Measurements from ENCODE around the gene ACTR2. TPM values are rescaled to one million over a fixed set of nuclear protein-coding genes. Genes with fewer than 3 reads are reported as not detected.
"Not testable (repeated sequence)": the region's sequence is repeated elsewhere in the genome, so short reads cannot be mapped to it uniquely, and the experiment has no call there.

The ACTR2 gene
- total RNA-seq, 1 donor from 2014 or later: 279 TPM

DNA sequence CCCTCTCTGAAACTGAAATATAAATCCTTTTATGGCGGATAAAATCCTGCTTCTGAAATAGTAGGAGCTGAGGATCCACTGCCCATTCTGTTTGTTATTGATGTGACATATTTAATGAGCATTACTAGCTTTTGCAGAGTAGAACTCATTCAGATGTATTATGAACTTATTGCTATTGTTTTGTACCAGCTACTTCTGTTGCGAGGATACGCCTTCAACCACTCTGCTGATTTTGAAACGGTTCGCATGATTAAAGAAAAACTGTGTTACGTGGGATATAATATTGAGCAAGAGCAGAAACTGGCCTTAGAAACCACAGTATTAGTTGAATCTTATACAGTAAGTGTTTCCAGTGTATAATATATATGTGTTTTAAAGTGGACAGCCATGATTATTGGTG, 27.7 kb downstream of the ACTR2 start:
- Histone ChIP-seq H3K4me1 (no peaks in the 10 kb centered on the region), H3K27ac (no peak overlapping the region), H3K9me3 (no peaks in the 10 kb centered on the region), H3K36me3 (peaks cover 93% of the 10 kb centered on the region), H3K27me3 (ENCODE audit: low read depth) (no peaks in the 10 kb centered on the region), H3K4me3 (no peak overlapping the region)
- ATAC-seq (peak in 1 of 2 donors; percentile 12), DNase-seq (no peak)
- intact Hi-C loops (cut with DNase I): no loop called here
- no peak for TF ChIP-seq CTCF (IDR thresholded peaks at IDR 0.05)

DNA sequence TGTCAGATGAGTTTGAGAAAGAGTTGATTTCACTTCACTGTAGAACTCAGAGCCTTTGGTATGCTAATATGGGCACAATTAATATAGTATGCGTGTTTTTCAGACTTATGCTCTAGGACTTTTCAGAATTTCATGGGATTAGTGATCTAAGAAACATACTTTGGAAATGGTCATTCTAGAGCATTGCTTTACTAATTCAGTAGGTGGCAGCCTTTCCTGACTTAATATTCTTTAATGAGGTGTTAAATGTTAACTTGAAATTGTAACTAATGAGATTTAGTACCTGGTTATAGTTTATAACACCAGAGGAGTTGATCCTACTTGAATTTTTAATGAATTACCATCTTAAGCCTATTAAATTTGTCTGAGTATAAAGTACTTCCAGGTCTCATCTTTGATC, 28.4 kb downstream of the ACTR2 start:
- ATAC-seq (no peak), DNase-seq (no peak)
- Histone ChIP-seq H3K36me3 (peaks cover 90% of the 10 kb centered on the region), H3K27ac (no peak overlapping the region), H3K27me3 (ENCODE audit: low read depth) (no peaks in the 10 kb centered on the region), H3K4me1 (no peaks in the 10 kb centered on the region), H3K4me3 (no peak overlapping the region), H3K9me3 (no peaks in the 10 kb centered on the region)
- intact Hi-C loops (cut with DNase I): no loop called here
- peak; percentile 20 for TF ChIP-seq CTCF (IDR thresholded peaks at IDR 0.05)

DNA sequence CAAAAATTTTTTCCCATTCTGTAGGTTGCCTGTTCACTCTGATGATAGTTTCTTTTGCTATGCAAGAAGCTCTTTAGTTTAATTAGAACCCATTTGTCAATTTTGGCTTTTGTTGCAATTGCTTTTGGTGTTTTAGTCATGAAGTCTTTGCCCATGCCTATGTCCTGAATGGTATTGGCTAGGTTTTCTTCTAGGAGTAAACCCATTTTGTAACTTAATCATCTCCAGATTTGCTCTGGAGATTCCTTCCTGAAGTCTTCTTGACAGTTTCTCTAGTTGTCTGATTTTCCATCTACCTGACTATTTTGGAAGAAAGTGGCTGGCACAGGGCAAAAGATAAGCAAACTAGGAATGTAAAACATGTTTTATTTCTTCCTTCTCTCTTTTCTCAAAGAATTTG, 30.2 kb downstream of the ACTR2 start:
- H3K9me3 ChIP-seq; ATAC-seq; DNase-seq; H3K4me1 ChIP-seq; H3K4me3 ChIP-seq; H3K27ac ChIP-seq; H3K27me3 ChIP-seq (ENCODE audit: low read depth); intact Hi-C loops (cut with DNase I): not testable (repeated sequence)
- H3K36me3 ChIP-seq: peaks cover 91% of the 10 kb centered on the region

DNA sequence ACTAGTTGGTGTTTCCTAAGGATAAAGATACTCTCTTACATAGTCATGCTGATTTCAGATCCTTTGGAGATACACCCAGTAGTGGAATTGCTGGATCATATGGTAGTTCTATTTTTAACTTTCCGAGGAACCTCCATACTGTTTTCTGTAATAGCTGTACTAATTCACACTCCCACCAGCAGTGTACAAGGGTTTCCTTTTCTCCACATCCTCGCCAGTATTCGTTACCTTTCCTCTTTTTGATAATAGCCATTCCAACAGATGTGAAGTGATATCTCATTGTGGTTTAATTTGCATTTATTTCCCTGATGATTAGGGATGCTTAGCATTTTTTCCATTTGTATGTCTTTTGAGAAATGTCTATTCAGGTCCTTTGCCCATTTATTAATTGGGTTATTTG, 34.0 kb downstream of the ACTR2 start:
- ATAC-seq (no peak), DNase-seq (no peak)
- Histone ChIP-seq H3K36me3 (peaks cover 86% of the 10 kb centered on the region), H3K27ac (no peak overlapping the region), H3K27me3 (ENCODE audit: low read depth) (no peaks in the 10 kb centered on the region), H3K9me3 (no peaks in the 10 kb centered on the region), H3K4me1 (peaks cover 10% of the 10 kb centered on the region), H3K4me3 (no peak overlapping the region)
- intact Hi-C loops (cut with DNase I): loop anchor here (10.0 kb wide), 1 partner anchor 283 kb away; no protein-coding TSS in a partner anchor
- no peak for TF ChIP-seq CTCF (IDR thresholded peaks at IDR 0.05)

DNA sequence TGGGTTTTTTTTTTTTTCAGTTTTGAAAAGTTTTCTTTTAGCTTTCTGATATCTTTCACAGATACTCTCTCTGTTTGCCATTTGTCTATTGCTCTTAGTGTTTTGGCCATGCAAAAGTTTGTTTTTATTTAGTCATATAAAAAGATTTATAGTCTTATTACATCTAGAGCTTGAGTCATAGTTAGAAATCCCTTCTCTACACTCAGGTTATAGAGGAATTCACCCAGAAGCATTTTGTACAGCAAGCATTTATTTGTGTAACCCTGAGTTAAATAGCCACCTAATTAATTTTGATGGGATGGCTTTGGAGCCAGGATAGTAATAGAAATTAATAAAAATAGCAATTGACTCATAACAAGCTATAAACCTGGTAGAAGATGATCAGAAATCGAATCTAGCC, 35.6 kb downstream of the ACTR2 start:
- Histone ChIP-seq H3K36me3 (peaks cover 89% of the 10 kb centered on the region), H3K27me3 (ENCODE audit: low read depth) (no peaks in the 10 kb centered on the region), H3K4me1 (peaks cover 17% of the 10 kb centered on the region), H3K9me3 (no peaks in the 10 kb centered on the region), H3K4me3 (no peak overlapping the region), H3K27ac (no peak overlapping the region)
- no peak for ATAC-seq
- no peak for DNase-seq
- intact Hi-C loops (cut with DNase I): loop anchor here (10.0 kb wide), 1 partner anchor 282 kb away; no protein-coding TSS in a partner anchor
- no peak for TF ChIP-seq CTCF (IDR thresholded peaks at IDR 0.05)

GRCh38 chr2:65263986-65264385, 36.4 kb downstream of the ACTR2 start:
- no peak overlapping the region for H3K4me3 ChIP-seq
- DNase-seq (no peak), ATAC-seq (no peak)
- no peak overlapping the region for H3K27ac ChIP-seq
- no peak for TF ChIP-seq CTCF (IDR thresholded peaks at IDR 0.05)
- H3K9me3 ChIP-seq: no peaks in the 10 kb centered on the region
- peaks cover 89% of the 10 kb centered on the region for H3K36me3 ChIP-seq
- H3K4me1 ChIP-seq: peaks cover 17% of the 10 kb centered on the region
- H3K27me3 ChIP-seq (ENCODE audit: low read depth): no peaks in the 10 kb centered on the region
- intact Hi-C loops (cut with DNase I): loop anchor here (10.0 kb wide), 1 partner anchor 281 kb away; no protein-coding TSS in a partner anchor
